HL-60/S4 (cell line): ENCODE results near the gene SORL1.

ENCODE experiments used
- in situ Hi-C: fragments of 300-500 bp; cut with MboI; formaldehyde crosslinking; loops from 2 replicates; pipeline ENCODE4 v1.14.3; 2022; ENCODE audit warnings: low sequenced_read_pairs

Gene SORL1

DNA sequence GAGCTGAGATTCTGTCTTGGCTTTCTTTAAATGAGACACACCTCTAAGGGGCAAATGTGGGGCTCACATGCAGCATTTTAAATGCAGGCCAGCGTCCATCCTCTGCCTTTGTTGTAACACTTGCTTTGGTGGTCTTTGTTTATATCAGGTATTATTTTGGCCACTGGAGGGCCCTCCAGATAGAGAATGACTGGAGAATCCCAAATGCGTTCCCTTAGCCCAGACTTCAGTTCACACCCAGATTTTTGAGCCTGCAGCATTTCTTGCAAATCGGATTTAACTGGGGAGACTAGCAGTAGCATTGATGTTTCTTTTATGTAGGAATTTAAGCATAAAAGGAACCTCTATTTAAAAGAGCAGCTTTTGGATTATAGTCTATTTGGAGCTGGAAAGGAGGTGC, 200.9 kb downstream of the SORL1 start:
- in situ Hi-C loops: loop anchor here (10.0 kb wide), 1 partner anchor 852 kb away; no protein-coding TSS in a partner anchor

DNA sequence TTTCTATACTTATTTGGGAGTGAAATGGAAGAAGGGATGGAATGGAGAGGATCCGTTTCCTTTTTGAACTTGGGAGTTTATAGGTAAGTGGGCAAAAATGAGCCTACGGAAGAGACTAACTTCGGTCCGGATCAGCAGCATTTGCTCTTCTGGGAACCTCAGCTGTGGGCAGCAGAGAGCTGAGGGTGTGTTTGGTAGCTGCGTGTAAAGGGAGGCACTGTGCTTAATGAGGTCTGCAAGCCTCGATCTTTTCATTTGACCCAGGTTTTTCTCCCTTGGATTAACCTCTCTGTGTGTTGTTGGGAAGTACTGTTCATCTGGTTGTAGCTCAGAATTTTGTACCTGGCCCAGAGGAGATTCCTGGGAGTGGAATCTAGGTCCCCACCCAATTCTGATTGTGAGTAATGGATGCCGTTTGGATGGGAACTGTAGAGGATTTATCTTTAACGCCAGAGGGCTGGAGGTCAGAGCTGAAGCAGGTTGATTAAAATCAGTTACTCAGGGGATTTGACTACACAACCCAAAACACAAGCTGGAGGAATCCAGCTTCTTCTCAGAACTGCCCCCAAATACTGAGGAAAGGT, 202.2 kb downstream of the SORL1 start:
- in situ Hi-C loops: loop anchor here (10.0 kb wide), 1 partner anchor 850 kb away; no protein-coding TSS in a partner anchor

DNA sequence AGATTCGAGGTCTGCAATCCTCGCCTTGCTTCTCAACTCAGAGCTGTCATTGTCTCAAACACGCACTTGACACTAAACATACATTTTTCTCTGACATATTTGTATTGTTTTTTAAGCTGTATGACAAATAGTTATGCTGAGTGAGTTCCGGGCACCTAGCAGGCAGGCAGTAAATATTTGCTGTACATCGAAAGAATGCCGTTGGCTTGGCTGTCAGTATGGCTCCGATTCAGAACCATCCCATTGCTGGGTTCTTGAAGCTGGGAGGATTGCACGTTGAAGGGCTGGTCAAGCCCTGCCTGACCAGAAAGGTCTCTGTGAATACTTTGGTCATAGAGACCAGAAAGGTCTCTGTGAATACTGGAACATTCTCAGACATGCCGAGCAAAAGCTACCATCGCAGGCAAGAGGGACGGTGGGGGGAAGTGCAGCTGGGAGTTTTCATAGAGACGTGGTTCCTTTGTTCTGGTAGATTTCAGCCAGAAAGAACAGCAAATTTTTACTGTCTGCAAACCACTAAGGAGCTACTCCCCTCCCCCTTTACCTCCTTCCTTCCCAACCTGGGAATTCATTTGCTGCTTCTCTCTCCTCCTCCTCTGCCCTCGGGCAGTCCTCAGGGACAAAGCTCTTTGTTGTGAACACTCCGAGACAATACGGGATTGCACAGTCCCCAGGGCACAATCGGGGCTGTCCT, 202.9 kb downstream of the SORL1 start:
- in situ Hi-C loops: loop anchor here (10.0 kb wide), 1 partner anchor 850 kb away; no protein-coding TSS in a partner anchor

DNA sequence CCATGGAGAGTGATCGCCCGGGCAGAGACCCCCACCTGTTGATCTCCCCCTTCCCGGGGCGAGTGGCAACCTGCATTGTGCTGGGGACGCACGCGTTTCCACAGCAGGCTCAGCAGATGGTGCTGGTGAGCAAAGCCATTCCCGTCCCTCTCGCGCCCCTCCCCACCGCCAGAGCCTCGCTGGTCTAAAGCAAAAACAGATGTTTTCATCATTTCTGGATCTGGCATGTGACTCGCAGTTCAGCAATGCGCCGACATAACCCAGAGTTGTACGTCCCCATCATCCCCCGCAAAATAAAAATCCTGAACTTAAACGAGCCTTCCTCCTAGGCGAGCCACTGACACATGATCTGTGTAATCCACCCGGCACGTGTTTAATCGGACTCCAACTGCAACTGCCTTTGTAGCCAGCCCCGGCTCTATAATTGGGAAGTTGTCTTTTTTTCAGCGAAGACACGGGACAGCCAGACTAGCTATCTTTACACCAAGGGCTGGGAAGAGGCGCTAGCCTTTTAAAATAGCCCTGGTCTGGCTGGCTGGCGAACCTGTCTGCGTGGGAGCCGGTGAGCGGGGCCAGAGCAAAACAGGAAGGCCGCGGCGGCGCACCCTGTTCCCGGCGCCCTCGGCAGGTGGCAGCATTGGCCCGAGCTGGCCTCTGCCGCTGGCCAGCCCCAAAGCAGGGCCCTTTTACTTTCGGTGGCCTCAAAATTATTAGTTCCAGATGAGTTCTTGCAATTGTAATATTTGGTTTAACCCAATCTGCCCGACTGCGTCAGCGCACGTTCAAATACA, 203.6 kb downstream of the SORL1 start:
- in situ Hi-C loops: loop anchor here (10.0 kb wide), 1 partner anchor 849 kb away; no protein-coding TSS in a partner anchor

DNA sequence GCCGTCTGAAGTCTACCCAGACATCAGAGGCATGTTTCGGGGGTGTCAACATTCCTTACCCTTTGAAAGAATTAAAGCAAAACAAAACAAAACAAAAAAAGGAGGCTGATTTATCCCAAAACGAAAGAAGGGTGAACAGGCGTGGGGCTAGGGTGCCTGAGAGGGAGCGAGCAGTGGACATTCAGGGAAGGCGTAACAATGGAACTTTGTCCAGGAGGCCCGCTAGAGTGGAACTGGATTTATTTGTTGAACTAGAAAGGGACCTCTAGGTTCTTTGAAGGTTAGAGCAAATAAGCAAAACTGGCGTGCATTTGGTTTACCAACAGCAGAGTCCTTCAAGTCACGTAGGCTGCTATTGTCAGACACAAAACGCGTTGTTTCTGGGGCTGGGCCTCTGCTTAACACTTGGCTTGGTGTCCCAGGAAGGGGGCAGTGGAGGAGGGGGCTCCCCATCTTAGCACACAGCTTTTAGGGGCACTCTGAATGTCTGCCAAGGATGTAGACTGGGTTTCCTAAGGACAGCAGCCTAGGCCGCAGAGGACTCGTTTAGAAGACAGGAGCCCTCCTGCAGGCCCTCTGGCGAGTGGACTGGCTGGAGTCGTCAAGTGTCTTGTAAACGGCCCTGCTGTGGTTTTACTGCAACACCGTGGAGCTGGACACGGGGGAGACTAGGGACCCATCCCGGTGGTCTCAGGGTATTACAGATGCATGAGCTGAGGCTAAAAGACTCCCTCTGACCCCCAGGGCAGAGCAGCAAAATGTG, 204.4 kb downstream of the SORL1 start:
- in situ Hi-C loops: loop anchor here (10.0 kb wide), 1 partner anchor 848 kb away; no protein-coding TSS in a partner anchor

DNA sequence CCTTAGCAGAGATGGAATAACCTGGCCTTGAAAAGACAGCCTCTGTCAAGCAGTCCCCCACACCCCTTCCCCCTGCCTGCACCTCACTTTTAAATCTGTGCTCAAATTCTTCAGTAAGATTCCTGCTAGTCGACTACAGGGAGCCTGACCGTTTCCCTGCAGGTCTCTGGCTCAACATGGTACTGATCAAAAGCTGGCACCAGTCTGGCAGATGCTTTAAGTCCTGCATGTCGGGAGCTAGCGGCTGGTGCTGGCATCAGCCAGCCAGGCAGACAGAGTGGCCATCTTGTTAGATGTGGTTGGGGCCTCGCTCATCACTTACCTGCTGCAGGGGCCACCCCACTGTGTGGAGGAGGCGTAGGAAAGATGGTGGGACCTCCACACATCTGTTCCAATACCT, 205.0 kb downstream of the SORL1 start:
- in situ Hi-C loops: loop anchor here (10.0 kb wide), 1 partner anchor 848 kb away; no protein-coding TSS in a partner anchor

DNA sequence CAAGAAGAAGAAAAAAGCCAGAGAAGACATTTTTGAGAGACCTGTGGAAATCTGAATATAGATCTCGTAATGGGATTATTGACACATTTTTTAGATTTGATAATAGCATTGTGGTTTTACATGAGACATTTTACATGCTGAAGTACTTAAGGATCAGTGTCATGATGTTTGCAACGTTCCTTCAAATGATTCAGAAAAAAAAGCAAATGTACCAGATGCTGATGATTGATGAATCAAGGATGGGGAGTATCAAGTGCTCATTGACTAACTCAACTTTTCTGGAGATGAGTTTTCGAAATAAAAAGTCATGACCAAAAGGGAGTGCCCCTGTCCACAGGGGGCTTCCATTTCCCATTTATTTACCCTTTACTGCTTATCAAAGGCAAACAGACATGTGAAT, 207.7 kb downstream of the SORL1 start:
- in situ Hi-C loops: loop anchor here (10.0 kb wide), 1 partner anchor 845 kb away; no protein-coding TSS in a partner anchor

DNA sequence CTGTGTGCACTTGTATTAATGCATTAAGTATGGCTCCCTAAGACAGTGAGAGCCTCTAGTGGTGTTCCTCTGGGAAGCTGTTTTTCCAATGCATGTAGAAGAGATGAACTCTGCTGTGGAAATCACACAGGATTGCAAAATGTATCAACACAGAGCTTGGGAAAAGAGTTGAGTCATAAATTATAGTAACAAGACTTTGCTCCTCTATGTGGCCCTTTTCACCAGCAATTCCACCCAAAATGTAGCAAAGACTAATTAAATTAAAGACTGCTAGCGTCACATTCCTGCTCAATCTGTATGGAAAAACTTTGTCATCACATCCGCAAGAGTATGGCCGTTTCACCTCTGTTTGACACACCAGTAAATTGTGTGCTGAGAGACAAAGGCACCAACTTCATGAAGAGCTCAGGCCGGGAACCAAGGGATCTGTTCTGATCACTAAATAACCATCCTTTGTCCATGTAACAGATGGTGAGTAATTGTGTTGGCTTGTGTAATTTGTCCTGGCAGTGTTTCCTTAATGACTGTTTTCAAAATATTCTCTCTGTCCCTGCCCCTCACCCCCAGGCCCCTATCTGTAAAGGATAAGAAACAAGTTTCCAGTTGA, 209.9 kb downstream of the SORL1 start:
- in situ Hi-C loops: no loop called here

DNA sequence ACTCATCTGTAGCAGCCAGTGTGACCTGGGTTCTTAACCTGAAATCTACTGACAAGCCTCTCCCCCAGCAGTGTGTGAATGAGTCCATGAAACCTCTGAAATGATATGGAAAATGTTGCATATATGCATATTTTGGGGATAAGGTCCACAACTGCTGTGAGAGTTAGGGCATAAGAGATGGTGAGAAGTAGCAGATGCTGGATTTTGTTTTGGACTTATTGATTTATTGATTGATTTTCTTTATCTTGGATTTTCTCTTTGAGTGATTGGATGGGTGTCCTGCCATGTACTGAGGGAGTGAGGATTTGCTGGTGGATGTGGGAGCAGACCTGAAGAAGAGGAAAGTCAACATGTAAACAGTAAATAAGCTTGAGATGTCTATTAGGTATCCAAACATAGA, 212.0 kb downstream of the SORL1 start:
- in situ Hi-C loops: no loop called here

DNA sequence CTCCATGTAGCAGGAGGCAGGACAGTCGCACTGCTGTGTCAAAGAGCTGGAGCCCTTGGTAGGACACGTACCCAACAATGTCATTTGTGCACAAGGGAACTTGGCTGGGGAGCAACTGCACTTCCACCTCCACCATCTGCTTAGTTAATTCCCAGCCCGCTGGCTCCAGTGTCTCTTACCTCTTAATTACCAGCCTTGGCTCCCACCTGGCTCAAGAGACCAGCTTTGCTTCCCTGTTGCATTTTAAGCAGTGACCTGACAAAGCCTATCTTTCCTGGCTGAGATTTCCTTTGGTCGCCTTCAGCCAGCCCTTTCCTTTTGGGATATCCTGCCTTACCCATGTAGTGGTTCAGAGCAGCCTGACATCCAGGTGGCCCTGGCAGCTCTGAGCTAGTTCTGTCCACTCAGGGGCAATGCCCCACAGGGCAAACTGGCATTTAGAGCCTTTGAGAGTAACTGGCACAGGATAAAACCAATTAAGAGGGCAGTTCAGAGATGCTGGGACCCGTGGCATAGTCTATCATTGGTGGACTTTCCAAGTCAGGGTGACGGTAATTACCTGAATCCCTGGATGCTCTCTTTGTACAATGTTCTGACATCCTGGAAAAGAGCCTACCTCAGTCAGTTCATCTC, 213.2 kb downstream of the SORL1 start:
- in situ Hi-C loops: no loop called here

DNA sequence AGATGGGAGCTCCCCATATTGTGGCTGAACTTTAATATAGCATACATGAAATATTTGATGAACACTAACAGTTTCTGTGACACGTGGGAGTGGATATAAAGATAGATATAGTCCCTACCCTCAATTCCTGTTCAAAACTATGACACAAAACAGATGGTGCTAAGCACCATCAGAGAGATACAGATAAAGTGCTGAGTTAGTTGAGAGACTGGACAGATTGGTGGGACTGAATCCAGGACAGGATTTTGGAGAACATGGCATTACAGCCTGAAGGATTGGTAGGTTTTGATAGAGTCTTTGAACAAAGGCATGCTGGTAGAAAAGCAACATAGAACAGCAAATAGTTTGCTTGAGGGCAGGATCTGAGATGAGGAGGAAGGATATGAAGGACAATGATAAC, 215.7 kb downstream of the SORL1 start:
- in situ Hi-C loops: no loop called here

DNA sequence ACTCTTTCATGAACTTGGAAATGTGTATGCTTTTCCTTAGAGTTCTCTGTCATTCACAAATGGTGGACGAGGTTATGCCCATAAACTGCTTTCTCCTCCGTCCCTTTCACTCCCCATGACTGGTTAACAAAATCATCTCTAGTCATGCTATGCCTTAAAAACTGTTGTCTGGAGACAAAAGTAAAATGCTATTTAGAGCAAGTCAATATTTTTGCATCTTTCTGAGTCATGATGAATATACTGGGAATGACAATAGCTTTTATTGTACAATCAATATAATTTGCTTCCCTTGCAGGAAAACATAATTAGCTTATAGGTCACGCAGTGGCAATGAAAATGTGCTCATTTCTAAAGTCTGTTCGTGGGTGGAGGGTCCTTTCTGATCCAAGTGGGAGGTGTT, 217.3 kb downstream of the SORL1 start:
- in situ Hi-C loops: no loop called here

DNA sequence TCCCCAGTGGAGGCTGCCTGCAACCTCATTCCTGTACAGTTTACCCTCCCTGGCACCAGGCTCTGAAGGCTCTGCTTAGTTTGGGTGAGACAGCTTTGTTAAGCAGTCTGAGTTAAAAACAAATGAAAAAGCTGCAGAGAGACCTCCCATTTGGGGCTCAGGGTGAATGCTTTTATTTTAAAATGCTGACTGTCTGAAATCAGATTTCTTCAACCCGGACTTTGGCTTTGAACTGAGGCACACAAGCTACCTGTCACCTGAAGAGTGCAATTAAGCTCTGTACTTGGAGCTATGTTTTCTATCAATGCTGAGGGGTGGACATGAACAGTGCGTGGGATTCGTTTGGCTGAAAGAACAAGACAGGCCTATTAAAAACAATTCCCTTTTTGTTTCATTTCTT, 218.2 kb downstream of the SORL1 start:
- in situ Hi-C loops: no loop called here

DNA sequence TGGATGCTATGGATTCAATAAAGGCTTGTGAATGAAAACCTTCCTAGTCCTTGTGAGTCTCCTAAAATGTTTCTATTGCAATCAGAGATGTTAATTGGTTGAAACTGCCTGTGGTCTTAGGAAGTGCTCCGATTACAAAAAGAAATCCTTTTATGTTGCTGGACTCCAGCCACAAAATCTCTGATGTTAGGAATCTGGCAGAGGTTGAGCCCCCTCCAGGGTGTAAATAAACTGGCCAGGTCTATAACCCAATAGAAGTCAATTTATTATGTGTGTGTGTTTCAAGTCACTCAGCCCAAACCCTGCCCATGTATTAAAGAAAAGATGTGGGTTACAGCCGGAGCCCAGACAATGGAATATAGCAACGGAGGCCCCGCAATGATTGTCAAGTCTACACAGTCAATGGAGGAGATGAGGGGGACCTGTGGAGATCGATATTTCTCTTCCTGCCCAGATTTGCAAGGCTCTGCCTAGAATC, 218.7 kb downstream of the SORL1 start:
- in situ Hi-C loops: no loop called here

DNA sequence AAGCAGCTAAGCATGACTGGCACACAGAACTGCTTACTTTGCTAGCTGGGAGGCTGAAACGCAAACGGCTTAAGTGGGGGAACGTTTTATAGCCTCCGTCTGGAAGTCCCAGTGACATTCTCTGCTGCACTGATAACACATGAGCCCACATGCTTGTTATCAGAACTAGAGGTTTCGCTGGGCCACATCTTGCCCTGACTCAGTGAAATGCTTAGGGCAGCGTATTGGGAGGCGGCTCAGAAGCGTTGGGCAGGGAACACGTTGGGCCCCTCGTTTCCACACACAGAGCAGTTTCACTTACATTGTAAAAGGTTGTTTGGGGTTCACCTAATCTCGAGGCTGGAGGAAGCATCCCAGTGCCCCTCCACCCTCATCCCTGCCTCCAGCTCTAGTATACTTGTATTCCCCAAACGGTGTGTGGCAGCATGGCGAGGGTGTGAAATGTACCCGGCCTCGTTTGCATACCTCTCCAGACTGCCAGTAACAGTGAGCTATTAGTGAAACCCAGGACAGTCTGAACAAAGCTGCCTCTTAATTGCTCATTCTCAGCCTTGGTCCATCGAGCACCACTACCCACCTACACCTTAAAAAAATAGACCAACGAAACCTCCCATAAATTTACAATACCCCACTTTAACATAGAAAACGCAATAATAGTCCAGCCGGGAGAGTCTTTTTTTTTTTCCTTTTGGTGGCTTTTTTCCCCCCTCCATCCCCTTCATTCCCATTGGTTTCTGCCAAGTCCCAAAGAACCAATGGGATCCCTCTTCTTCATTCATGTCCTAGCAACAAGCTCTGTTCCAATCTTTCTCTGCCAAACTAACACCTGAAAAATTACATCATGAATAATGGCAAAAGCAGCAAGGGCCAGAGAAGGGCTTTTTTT, 219.4 kb downstream of the SORL1 start:
- in situ Hi-C loops: no loop called here

DNA sequence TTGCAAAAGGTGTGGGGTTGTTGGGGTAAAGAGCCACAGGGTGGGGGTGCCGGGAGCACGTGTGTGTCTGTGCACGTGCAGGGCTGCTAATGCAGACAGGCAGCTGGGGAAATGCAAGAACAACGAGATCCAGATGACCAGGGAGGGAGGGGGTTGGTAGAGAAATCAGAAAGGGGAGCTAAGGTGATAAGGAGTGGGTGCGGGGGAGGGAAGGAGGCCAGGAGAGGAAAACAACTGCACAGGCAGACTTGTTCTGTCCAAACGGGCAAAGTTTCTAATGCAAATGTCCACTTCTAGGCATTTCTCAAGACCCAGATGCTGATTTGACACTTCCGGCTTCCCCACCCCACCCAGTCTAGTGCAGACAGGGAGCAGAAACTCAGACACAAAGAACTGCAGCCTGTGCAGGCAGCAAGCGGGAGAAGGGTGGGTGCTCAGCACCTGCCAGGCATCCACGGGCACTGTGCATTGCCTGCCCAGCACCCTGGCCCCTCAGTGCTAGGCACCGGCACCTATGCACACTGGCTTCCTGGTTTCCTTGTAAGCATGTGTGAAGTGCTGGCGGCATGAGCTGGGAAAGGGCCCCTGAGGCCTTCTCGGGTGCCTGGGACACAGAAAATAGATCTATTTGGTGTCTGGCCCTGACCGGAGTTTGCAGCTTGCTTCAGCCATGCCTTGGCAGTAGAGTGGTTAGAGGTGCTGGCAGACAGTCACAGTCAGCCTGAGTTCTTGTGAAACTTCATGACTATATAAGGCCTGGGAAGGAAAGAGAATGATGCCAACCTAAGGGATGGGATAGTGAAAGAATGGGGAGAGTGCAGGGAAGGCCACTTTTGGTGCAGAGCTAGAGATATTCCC, 220.7 kb downstream of the SORL1 start:
- in situ Hi-C loops: no loop called here

DNA sequence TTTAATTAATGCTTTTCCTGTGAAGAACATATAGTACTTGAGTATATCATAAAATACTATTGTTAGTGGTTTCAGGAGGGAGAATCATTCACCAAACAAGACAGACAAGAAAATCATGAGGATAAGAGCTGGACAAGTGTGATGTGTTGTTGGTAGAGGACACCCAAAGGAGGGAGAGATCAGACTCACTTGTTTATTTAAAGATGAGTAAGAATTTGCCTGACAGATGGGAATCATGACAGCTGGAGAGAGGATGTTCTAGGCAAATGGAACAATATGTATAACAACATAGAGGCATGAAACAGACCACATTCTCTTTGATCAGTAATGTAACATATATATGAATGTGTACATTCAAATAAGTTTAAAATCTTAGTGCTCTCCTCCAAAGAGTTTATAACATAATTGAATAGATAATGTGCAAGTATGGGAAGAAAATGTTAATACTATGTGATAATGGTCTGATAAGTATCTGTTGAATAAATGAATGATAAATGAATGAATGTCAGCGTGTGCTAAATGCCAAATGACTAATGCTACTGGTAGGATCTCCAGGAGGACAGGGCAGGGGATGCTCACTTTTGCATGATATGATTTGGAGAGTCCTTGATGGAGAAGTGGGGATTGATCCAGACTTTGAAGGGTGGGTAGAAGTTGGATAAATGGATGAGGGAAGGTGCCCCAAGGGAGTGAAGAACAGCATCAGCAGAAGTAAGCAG, 229.6 kb downstream of the SORL1 start:
- in situ Hi-C loops: no loop called here
